T-helper 22 cell (primary cell): ENCODE data around the gene MARK3.

ENCODE experiments used
- DNase-seq: peaks from one replicate; pipeline ENCODE4 v3.0.0-alpha.2; 2020; ENCODE audit warnings: low read depth

MARK3 gene

GRCh38 chr14:103538291-103539055, 153.3 kb downstream of the MARK3 start:
- DNase-seq, result no peak

GRCh38 chr14:103539056-103539825, 154.0 kb downstream of the MARK3 start:
- no peak for DNase-seq

GRCh38 chr14:103540821-103541708, 155.8 kb downstream of the MARK3 start:
- DNase-seq, result no peak

- DNase-seq, result no peak
These were observed 156.7 kb downstream of the MARK3 start for GRCh38 chr14:103541709-103542604.

- no peak for DNase-seq
These were observed 157.4 kb downstream of the MARK3 start for GRCh38 chr14:103542605-103543088.

GRCh38 chr14:103543140-103543539, 157.9 kb downstream of the MARK3 start:
- DNase-seq, result no peak

GRCh38 chr14:103543721-103544387, 158.6 kb downstream of the MARK3 start:
- no peak for DNase-seq

GRCh38 chr14:103544388-103545218, 159.4 kb downstream of the MARK3 start:
- DNase-seq, result no peak

GRCh38 chr14:103545219-103545914, 160.2 kb downstream of the MARK3 start:
- DNase-seq, result no peak

GRCh38 chr14:103545915-103546651, 160.9 kb downstream of the MARK3 start:
- no peak for DNase-seq

- peak; percentile 58 for DNase-seq
These were observed 161.6 kb downstream of the MARK3 start for GRCh38 chr14:103546652-103547454.

- no peak for DNase-seq
These were observed 162.3 kb downstream of the MARK3 start for GRCh38 chr14:103547455-103547940.

- DNase-seq, result no peak
These were observed 162.8 kb downstream of the MARK3 start for GRCh38 chr14:103547941-103548462.

GRCh38 chr14:103548463-103549351, 163.5 kb downstream of the MARK3 start:
- DNase-seq, result no peak

GRCh38 chr14:103549361-103550311, 164.4 kb downstream of the MARK3 start:
- no peak for DNase-seq
